Adipocyte (in vitro differentiated cells): ENCODE measurements around the gene THY1.

Experiments
- DNase-seq: peaks from one replicate; pipeline ENCODE4 v3.0.0-alpha.2; 2015; ENCODE audit warnings: low read depth
- H3K27me3 ChIP-seq: replicated peaks from 2 replicates; pipeline ENCODE4 v1.7.0; 2013; ENCODE audit warnings: mild to moderate bottlenecking, low read length, moderate library complexity; ENCODE audit not compliant: control insufficient read depth, insufficient read depth
- H3K36me3 ChIP-seq: 2 replicates; pipeline ENCODE4 v1.7.0; 2013; ENCODE audit warnings: low read length, mild to moderate bottlenecking, moderate library complexity; ENCODE audit not compliant: control insufficient read depth, insufficient read depth, severe bottlenecking
- H3K4me1 ChIP-seq: 2 replicates; pipeline ENCODE4 v1.7.0; 2013; ENCODE audit warnings: mild to moderate bottlenecking, low read length, moderate library complexity; ENCODE audit not compliant: control insufficient read depth, insufficient read depth
- H3K4me3 ChIP-seq: 2 replicates; pipeline ENCODE4 v1.7.0; 2013; ENCODE audit warnings: mild to moderate bottlenecking, low read length, moderate library complexity
- H3K9ac ChIP-seq: 2 replicates; pipeline ENCODE4 v1.7.0; 2013; ENCODE audit warnings: mild to moderate bottlenecking, low read length, moderate library complexity
- H3K9me3 ChIP-seq: 2 replicates; pipeline ENCODE4 v1.7.0; 2013; ENCODE audit warnings: mild to moderate bottlenecking, low read length, moderate library complexity; ENCODE audit not compliant: control insufficient read depth

THY1 gene

GRCh38 chr11:119373921-119374631, 48.9 kb downstream of the THY1 start:
- peak; percentile 86 for DNase-seq
- Histone ChIP-seq H3K4me1 (peaks cover 38% of the 10 kb centered on the region), H3K27me3 (no peaks in the 10 kb centered on the region), H3K36me3 (no peaks in the 10 kb centered on the region), H3K4me3 (no peak overlapping the region), H3K9ac (peak overlapping the region; percentile 13), H3K9me3 (no peaks in the 10 kb centered on the region)

- Histone ChIP-seq H3K4me1 (peaks cover 45% of the 10 kb centered on the region), H3K9me3 (no peaks in the 10 kb centered on the region), H3K36me3 (no peaks in the 10 kb centered on the region)
These were observed 49.7 kb downstream of the THY1 start for GRCh38 chr11:119373059-119373920.

GRCh38 chr11:119372260-119373058, 50.5 kb downstream of the THY1 start:
- Histone ChIP-seq H3K4me1 (peaks cover 52% of the 10 kb centered on the region), H3K36me3 (no peaks in the 10 kb centered on the region), H3K9me3 (no peaks in the 10 kb centered on the region), H3K27me3 (no peaks in the 10 kb centered on the region), H3K4me3 (no peak overlapping the region), H3K9ac (no peak overlapping the region)
- no peak for DNase-seq

More at GRCh38 chr11:119373059-119373920, 49.7 kb downstream of the THY1 start:
- DNase-seq: no peak
- Histone ChIP-seq H3K27me3 (no peaks in the 10 kb centered on the region), H3K4me3 (no peak overlapping the region), H3K9ac (peak overlapping the region; percentile 13)

GRCh38 chr11:119371778-119372182, 51.2 kb downstream of the THY1 start:
- DNase-seq: no peak
- Histone ChIP-seq H3K4me3 (no peak overlapping the region), H3K9ac (no peak overlapping the region), H3K9me3 (no peaks in the 10 kb centered on the region), H3K4me1 (peaks cover 52% of the 10 kb centered on the region), H3K27me3 (no peaks in the 10 kb centered on the region), H3K36me3 (no peaks in the 10 kb centered on the region)

- H3K4me3 ChIP-seq: no peak overlapping the region
- H3K9ac ChIP-seq: no peak overlapping the region
- no peaks in the 10 kb centered on the region for H3K36me3 ChIP-seq
- DNase-seq: no peak
- no peaks in the 10 kb centered on the region for H3K27me3 ChIP-seq
- H3K4me1 ChIP-seq: peaks cover 47% of the 10 kb centered on the region
- H3K9me3 ChIP-seq: no peaks in the 10 kb centered on the region
These were observed 51.8 kb downstream of the THY1 start for GRCh38 chr11:119371067-119371601.

- no peak for DNase-seq
- Histone ChIP-seq H3K27me3 (no peaks in the 10 kb centered on the region), H3K36me3 (no peaks in the 10 kb centered on the region), H3K9ac (no peak overlapping the region), H3K4me3 (no peak overlapping the region), H3K9me3 (no peaks in the 10 kb centered on the region), H3K4me1 (peaks cover 41% of the 10 kb centered on the region)
These were observed 52.4 kb downstream of the THY1 start for GRCh38 chr11:119370486-119371046.

- H3K4me3 ChIP-seq: no peak overlapping the region
- no peaks in the 10 kb centered on the region for H3K27me3 ChIP-seq
- H3K9ac ChIP-seq: no peak overlapping the region
- no peak for DNase-seq
- H3K36me3 ChIP-seq: no peaks in the 10 kb centered on the region
- H3K9me3 ChIP-seq: no peaks in the 10 kb centered on the region
- H3K4me1 ChIP-seq: peaks cover 37% of the 10 kb centered on the region
These were observed 53.6 kb downstream of the THY1 start for GRCh38 chr11:119369132-119369925.

- H3K4me1 ChIP-seq: peaks cover 40% of the 10 kb centered on the region
- no peaks in the 10 kb centered on the region for H3K36me3 ChIP-seq
- no peaks in the 10 kb centered on the region for H3K27me3 ChIP-seq
- no peak overlapping the region for H3K9ac ChIP-seq
- no peak overlapping the region for H3K4me3 ChIP-seq
- DNase-seq: no peak
- no peaks in the 10 kb centered on the region for H3K9me3 ChIP-seq
These were observed 54.6 kb downstream of the THY1 start for GRCh38 chr11:119368121-119369034.

GRCh38 chr11:119367661-119368120, 55.3 kb downstream of the THY1 start:
- Histone ChIP-seq H3K9ac (no peak overlapping the region), H3K36me3 (no peaks in the 10 kb centered on the region), H3K9me3 (no peaks in the 10 kb centered on the region), H3K4me3 (no peak overlapping the region), H3K4me1 (peaks cover 47% of the 10 kb centered on the region), H3K27me3 (no peaks in the 10 kb centered on the region)
- DNase-seq: peak; percentile 40
